Pancreas (tissue), 10 donors: ENCODE data around the gene ZNF487. TPM values are rescaled to one million over a fixed set of nuclear protein-coding genes. Genes with fewer than 3 reads are reported as not detected.

ENCODE experiments used
- ATAC-seq, 4 donors: fragments of 200-7000 bp; cut with Tn5 transposase; one replicate each; pipeline versions ENCODE4 v1.8.0 to v1.9.1; 2020; ENCODE audit warnings: mild to moderate bottlenecking in 4 of 4, moderate library complexity in 4 of 4
- DNase-seq, 6 donors: peaks; one replicate each; pipeline ENCODE4 v3.0.0-alpha.2; 2020
- FAIRE-seq: peaks from 2 replicates; lab custom pipeline; 2012; peaks lifted over from hg19 to GRCh38; lab: Jason Lieb, UNC
- H3K27ac ChIP-seq, 4 donors: fragments of 200-600 bp; sonication (generic); 1 replicate in 3 of 4; 2 replicates in 1 of 4; pipeline versions ENCODE4 v1.5.0 to v1.8.0; 2020
- H3K27me3 ChIP-seq, 4 donors: fragments of 200-600 bp; one replicate each; pipeline ENCODE4 v1.8.0; 2021
- H3K36me3 ChIP-seq, 3 donors: fragments of 200-600 bp; sonication (generic) in 1 of 3; one replicate each; pipeline versions ENCODE4 v1.5.0 to v1.8.0; 2020 to 2021
- H3K4me1 ChIP-seq, 3 donors: fragments of 200-600 bp; one replicate each; pipeline ENCODE4 v1.8.0; 2021
- H3K4me3 ChIP-seq, 4 donors: fragments of 200-600 bp; sonication (generic) in 2 of 4; one replicate each; pipeline versions ENCODE4 v1.5.0 to v1.8.0; 2020 to 2021
- H3K9me3 ChIP-seq, 4 donors: fragments of 200-600 bp; one replicate each; pipeline ENCODE4 v1.8.0; 2021
- CTCF ChIP-seq, 4 donors: fragments of 200-600 bp; sonication (generic) in 3 of 4; IDR thresholded peaks; one replicate each; pipeline versions ENCODE4 v1.5.0 to v1.8.0; 2021; ENCODE audit warnings: antibody characterized with exemption in 4 of 4
- WGBS, 2 donors: extraction: QIAGEN DNeasy Blood & Tissue Kit; methylation state at CpG; one replicate each; pipeline ENCODE4 v1.1.7; 2013; 5-methylcytosine and 5-hydroxymethylcytosine counted together
- intact Hi-C, 3 donors: fragments of 100-400 bp; cut with DNase I; formaldehyde crosslinking; loops; one replicate each; pipeline versions ENCODE4 v1.11.1 to v1.14.2; 2022
- polyA plus RNA-seq, 2 donors: library from polyadenylated mRNA; stranded (reverse); fragments of 200-250 nt; gene quantifications; one replicate each; pipeline ENCODE4 v1.2.3, GENCODE V29; 2013
- total RNA-seq, 6 donors: library from RNA; stranded (reverse); fragmentation: NEBNext Ultra II Directional in 4 of 6; extraction: Animal tissue kit (Norgen Biotek cat#: 25700) in 4 of 6; gene quantifications; one replicate each; pipeline versions ENCODE4 v1.2.1 to v1.2.4, GENCODE V29; 2021 to 2023
- donor health status: healthy with polysubstance abuse.
- donor health status: DM: no; HTN: no; CAD: no; lungs with moderate emphysema.
- donor health status: DM: no; HTN: no; CAD: no.
- donor health status: control.
- donor health status: control.
- donor health status: Bipolar disorder and iron deficiency.
- donor health status: DM: yes; HTN: yes; CAD: no.
- donor health status: DM: no; HTN: no; CAD: no.
- donor health status: DM: no; HTN: no; CAD: no.
- donor health status: DM: yes; HTN: yes; CAD: no.

Gene ZNF487
- total and polyA plus RNA-seq, 8 donors = 0.85 to 5.0 (median 2.0) TPM

GRCh38 chr10:43402880-43403452 lies 33.9 kb upstream of the ZNF487 start:
- no peak overlapping the region for H3K4me3 ChIP-seq
- peak in 1 of 6 donors; percentile 22 for DNase-seq
- peaks cover 6 to 59% (median 26%) of the 10 kb centered on the region in 3 donors for H3K4me1 ChIP-seq
- TF ChIP-seq CTCF (IDR thresholded peaks at IDR 0.05) = no peak
- no peaks in the 10 kb centered on the region for H3K9me3 ChIP-seq
- no peak overlapping the region for H3K27ac ChIP-seq
- ATAC-seq = no peak
- WGBS, 2 donors = 86% methylated on average over 7 of the region's 7 CpGs
- no peak for FAIRE-seq
- no peaks in the 10 kb centered on the region for H3K36me3 ChIP-seq
- intact Hi-C loops = no loop called here
- no peaks in the 10 kb centered on the region for H3K27me3 ChIP-seq

- H3K4me3 ChIP-seq = no peak overlapping the region
- no peaks in the 10 kb centered on the region for H3K9me3 ChIP-seq
- ATAC-seq (no peak), FAIRE-seq (no peak), DNase-seq (peak in 1 of 6 donors; percentile 26)
- no peak overlapping the region for H3K27ac ChIP-seq
- intact Hi-C loops = no loop called here
- peaks cover 0 to 48% (median 15%) of the 10 kb centered on the region in 3 donors for H3K4me1 ChIP-seq
- WGBS, 2 donors = 77 to 78% methylated on average over 14 of the region's 14 CpGs
- TF ChIP-seq CTCF (IDR thresholded peaks at IDR 0.05) = no peak
- no peaks in the 10 kb centered on the region for H3K27me3 ChIP-seq
- no peaks in the 10 kb centered on the region for H3K36me3 ChIP-seq
These were observed 32.8 kb upstream of the ZNF487 start for GRCh38 chr10:43403911-43404703.

GRCh38 chr10:43404704-43405084 lies 32.2 kb upstream of the ZNF487 start:
- H3K36me3 ChIP-seq = no peaks in the 10 kb centered on the region
- DNase-seq (no peak), FAIRE-seq (no peak), ATAC-seq (no peak)
- H3K27me3 ChIP-seq = no peaks in the 10 kb centered on the region
- no peaks in the 10 kb centered on the region for H3K9me3 ChIP-seq
- no peak overlapping the region for H3K27ac ChIP-seq
- 80 to 81% methylated on average over 6 of the region's 6 CpGs for WGBS, 2 donors
- H3K4me3 ChIP-seq = peak overlapping the region in 1 of 4 donors; percentile 5
- TF ChIP-seq CTCF (IDR thresholded peaks at IDR 0.05) = no peak
- H3K4me1 ChIP-seq = peaks cover 0 to 42% (median 11%) of the 10 kb centered on the region in 3 donors
- intact Hi-C loops = no loop called here

- intact Hi-C loops = no loop called here
- ATAC-seq (peak; percentile 27 to 53 (median 33)), FAIRE-seq (no peak), DNase-seq (peak; percentile 50 to 85 (median 60))
- Histone ChIP-seq H3K27me3 (no peaks in the 10 kb centered on the region), H3K9me3 (no peaks in the 10 kb centered on the region), H3K36me3 (no peaks in the 10 kb centered on the region), H3K4me1 (peaks cover 0 to 36% (median 7%) of the 10 kb centered on the region in 3 donors), H3K27ac (peak overlapping the region; percentile 95 to 99 (median 98)), H3K4me3 (peak overlapping the region; percentile 54 to 75 (median 64))
- no peak for TF ChIP-seq CTCF (IDR thresholded peaks at IDR 0.05)
- 1% methylated on average over 43 to 59 of the region's 59 CpGs for WGBS, 2 donors
These were observed 29.7 kb upstream of the ZNF487 start for GRCh38 chr10:43407148-43407575.
